GM18505 (cell line): ENCODE results near the gene C1orf174.

Source experiments
- ATAC-seq: cut with Tn5 transposase; IDR thresholded peaks from one replicate; pipeline ENCODE4 v1.9.1; 2021; ENCODE audit not compliant: unreplicated experiment
- POLR2A ChIP-seq: IDR thresholded peaks from 4 replicates; pipeline ENCODE4 v1.6.1; 2011; ENCODE audit warnings: borderline replicate concordance; ENCODE audit not compliant: insufficient read depth, insufficient read length; ENCODE audit errors: extremely low read depth

C1orf174 gene

DNA sequence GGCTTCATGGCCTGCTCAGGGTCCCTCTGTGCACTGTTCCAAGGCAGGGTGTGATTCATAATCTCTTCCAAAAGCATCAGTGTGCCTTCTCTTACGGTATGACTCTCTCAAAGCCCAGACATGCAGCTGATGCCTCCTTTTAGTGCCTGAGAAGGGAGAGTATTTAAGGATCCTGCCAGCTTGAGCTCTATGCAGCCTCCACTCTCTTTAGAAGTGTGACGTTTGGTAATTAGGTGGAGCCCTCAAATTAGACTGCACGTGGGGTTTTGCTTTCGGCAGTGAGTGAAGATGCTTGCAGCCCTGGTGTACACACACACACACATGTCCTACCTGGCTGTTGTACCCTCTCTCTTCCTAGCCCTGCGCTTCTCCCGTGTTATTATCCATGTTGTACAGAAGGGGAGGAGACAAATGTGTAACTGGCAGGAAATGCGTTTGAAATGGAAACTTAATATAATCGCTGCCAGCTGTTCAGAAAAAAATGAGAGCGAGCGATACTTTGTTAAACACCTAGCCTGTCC, 2.6 kb upstream of the C1orf174 start:
- TF ChIP-seq POLR2A = no peak

DNA sequence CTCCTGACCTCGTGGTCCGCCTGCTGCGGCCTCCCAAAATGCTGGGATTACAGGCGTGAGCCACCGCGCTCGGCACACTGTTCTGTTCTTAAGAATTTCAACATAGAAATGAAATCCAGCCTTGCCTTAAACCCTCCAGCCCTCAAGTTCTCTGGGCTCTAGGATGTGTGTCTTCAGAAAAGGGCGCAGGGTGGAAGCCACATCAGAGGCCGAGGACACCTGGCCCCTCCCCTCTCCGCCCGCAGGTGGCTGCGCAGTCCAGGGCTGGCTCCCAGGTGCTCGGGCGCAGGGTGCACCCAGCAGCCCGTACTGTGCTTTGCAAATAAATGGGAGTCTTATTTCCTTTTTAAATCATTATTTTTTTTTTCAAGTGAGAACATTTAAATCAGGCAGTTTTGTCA, 2.0 kb upstream of the C1orf174 start:
- no peak for ATAC-seq
- TF ChIP-seq POLR2A = no peak

More for the DNA sequence above, 2.6 kb upstream of the C1orf174 start:
- ATAC-seq = no peak

DNA sequence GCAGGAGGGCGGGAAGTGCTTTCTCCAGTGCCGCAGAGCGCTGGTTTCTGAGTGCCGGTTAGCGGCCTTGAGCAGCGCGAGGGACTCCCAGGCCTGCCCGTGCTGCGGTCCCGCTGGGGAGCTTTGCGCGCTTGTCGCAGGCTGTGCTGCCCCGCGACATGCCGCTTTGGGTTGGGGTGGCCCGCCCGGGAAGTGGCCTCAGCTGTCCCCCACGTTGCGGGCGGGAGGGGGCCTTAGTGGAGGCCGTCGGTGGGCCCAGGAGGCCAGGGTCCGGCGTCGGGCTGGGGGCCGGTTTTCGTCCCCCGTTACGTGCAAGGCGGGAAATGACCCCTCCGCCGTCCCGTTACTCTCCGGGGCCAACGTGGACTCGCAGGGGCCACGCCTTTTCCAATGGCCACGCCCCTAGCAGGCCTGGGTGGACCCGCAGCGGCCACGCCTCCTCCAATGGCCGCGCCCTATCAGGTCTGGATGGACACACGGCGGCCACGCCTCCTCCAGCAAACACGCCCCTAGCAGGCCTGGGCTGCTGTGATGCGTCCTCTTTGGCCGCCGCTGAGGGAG, 977 bp upstream of the C1orf174 start:
- peak; percentile 46 for ATAC-seq
- TF ChIP-seq POLR2A = no peak

DNA sequence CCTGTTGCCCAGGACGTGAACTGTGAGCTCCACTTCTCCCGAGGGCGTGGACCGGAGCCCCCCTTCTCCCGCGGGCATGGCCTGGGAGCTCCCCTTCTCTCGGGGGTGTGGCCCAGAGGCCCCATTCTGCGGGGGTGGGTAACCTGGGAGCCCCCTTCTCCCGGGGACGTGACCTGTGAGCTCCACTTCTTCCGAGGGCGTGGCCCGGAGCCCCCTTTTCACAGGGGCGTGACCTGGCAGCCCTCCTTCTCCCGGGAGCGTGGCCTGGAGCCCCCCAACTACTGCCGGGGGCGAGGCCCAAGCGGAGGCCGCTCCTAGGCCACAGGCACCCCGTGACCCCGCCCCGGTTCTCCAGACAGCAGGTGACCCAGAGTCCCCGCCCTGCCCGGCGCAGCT, 320 bp downstream of the C1orf174 start:
- no peak for TF ChIP-seq POLR2A
- ATAC-seq = peak; percentile 7

DNA sequence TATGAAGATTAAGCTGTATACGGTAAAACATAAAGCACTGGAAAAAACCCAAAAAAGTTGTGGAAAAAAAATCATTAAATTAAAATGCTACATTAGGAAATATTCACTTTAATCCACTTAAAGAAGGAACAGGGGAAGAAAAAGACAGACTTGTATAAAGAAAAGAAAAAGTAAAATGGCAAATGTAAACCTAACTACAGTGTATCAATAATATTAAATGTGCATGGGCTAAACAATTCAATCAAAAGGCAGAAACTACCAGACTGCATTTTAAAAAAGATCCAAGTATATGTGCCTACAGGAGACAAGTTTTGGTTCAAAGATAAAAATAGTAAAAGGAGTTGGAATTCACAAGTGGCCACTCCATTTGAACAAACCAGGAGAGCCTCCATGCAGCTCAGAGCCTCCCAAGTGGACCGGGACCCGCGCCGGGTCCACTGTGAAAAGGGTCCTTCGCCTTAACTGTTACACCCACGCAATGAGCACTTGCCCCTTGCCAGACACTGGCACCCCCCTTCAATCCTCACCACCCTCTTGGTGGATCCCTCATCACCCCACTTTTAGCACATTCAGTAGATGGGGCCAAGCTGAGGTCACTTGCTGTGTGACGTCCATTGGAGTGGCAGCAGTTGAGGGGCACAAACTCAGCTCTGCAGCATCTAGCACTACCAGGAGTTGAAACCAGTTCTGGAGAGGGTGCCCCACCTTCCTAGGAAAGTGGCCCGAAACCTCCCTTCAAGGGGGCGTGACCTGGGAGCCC, 898 bp downstream of the C1orf174 start:
- no peak for ATAC-seq
- TF ChIP-seq POLR2A = no peak

DNA sequence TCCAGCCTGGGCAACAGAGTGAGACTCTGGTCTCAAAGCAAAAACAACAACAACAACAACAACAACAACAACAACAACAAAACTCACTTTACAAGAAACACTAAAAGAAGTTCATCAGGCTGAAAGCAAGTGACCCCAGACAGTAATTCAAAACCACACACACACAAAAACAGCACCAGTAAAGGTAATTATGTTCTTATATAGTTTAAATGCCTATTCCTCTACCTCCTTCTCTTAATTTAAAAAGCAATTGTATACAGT, 1.7 kb downstream of the C1orf174 start:
- no peak for TF ChIP-seq POLR2A
- no peak for ATAC-seq

DNA sequence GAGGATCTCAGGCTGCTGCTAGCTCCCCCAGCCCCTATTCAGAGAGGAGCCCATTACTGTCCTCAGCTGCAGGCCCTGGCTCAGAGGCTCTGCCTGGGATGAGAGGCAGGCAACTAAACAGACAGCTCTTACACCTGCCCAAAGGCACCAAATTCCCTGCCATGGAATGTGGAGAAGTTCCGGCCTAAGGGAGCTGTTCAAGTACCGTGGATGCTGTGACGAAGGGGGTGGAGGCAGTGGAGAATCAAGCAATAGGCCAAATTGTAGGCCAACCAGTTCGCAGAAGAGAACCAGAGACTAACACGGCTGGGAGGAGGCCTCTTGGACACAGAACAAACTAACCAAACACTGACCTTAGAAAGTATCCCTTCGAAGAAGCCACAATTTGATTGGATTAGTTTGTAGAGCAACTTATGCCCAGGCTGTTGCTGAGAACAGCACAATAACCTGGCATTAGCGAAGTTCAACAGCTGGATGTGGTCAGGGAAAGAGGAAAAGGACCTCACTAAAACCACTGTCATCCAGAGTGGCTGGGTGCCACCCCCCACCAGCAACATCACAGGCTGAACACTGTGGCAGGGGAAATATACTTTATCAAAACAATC, 3.6 kb downstream of the C1orf174 start:
- TF ChIP-seq POLR2A = no peak
- ATAC-seq = no peak

DNA sequence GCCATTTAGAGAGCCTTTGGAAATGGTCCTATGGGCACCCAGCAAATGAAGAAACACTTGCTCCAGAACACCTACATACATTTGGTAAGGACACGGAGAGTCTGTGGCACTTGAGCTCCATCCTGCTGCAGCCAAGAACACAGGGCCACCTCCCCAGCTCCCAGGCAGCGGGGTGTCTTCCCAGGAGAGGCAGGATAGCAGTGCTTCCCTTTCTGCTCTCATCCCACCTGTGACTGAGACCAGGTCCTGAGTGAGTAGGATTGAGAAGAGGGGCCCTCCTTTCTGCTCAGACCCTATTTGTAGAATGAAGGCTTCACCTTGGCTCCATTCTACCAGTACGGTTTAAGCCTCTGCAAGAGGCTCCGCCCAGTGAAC, 4.1 kb downstream of the C1orf174 start:
- no peak for TF ChIP-seq POLR2A
- ATAC-seq = no peak

DNA sequence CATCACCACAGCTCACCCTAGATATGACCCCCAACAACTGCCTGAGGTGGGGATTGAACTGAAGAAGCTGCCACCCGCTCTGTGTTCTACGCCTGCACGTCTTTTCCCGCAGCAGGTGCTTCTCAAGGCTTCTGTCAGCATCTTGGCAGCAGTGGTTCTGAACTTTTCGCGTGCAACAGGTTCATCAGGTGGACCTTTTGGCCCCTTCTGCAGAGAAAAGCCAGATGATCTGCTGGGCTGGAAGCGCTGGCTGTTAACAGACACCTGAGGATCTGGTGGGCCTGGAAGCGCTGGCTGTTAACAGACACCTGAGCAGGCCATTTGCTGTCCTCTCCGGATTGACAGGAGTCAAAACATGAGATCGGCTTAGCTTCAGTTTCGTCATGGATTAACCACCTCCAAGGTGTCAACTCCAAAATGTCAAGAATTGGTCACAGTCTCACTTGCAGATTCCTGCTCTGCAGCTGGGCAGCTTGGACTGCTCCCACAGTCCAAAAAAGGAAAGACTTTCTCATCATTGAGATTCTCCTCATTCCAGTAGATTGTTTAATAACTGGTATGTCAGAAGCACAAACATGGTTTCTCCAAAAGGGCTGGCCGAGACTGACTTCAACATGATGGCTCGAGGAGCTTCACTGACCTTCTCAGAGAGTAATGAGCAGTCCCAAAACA, 4.7 kb downstream of the C1orf174 start:
- no peak for TF ChIP-seq POLR2A
- no peak for ATAC-seq

DNA sequence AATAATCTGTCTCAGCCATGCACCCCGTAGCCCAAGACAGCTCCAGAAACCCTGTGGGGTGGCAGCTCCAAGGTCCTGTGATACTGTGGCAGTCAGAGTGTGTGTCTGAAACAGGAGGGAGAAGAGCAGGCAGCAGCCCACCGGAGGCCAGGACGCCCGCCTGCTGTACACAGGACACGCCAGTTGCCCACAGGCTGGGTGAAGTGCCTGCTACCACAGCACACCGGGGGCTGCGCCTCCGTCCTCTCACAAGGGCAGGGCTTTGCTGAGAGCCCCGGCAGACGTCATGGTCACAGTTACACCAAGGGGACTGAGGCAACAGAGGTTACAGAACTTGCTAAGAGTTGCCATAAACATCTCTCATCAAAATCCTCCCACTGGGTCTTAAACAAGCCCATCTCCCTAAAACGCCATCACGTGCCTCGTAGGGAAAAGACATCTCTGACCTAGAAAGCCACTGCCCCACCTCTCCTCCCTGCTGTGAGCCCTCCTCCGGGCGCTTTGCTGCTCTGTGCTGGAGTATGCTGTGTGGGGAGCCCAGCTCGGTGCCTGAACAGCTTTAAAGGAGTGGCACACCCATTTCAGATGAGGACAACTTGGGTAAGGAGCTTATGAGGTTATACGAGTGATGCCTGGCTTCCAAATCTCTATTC, 5.3 kb downstream of the C1orf174 start:
- ATAC-seq = no peak
- no peak for TF ChIP-seq POLR2A

DNA sequence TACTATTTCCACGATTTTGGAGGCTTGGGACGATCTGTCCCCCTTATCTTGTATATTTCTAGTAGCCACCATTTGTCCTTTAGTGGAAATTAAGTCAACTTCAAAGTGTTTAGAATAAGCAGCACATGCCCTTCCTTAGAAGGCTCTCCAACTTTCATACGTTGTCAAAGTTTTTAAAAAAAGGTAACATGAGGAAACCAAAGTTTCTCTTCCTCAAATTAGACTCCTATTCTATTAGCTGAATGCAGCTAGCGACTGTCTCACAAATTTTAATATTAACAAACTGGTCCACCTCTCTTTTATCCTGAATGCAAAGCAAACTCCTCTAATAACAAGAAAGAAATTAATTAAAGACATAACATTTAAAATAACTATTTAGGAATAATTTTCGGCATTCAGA, 6.9 kb downstream of the C1orf174 start:
- TF ChIP-seq POLR2A = no peak
- no peak for ATAC-seq

DNA sequence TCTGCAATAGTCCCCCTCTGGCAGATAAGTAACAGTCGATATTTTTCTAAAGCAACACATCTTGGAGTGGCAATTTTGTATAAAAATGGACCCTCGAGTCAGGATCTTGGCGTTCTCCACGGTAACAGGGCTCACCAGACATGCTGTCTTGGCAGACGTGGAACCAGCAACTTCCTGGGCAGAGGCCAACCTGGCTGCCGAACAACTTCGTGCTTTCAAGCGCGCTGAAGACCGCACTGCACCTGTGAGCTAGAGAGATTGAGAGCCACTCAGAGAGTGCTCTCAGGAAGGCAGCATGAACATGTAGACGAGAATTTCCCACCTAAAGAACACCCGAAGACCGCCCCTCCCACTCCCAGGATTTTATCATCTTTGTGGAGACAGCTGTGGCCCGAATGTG, 7.3 kb downstream of the C1orf174 start:
- TF ChIP-seq POLR2A = no peak

DNA sequence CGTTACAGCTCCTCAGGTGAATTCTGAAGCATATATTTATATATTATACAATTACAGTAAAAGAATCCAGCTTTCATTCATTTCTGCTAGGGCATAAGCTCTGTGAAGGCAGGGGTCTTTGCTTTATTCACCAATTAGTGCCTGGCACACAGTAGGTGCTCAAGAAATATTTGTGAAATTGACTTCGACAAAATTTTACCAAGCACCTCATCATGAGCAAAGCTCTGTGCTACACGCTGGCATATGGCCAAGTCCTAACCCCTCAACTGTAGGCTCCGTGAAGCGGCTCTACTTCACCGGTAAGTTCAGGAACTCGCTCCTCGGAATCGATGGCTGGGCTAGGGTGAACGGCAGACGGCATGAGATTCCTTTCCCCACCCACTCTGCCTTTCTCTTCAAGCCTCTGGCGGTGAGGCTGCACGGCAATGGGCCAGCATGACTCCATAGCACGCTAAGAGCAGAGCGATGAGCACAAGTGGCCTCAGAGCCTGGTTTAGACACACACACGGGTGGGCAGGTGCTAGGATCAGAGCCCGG, 8.7 kb downstream of the C1orf174 start:
- ATAC-seq = no peak
- no peak for TF ChIP-seq POLR2A

More for the DNA sequence above, 7.3 kb downstream of the C1orf174 start:
- no peak for ATAC-seq

DNA sequence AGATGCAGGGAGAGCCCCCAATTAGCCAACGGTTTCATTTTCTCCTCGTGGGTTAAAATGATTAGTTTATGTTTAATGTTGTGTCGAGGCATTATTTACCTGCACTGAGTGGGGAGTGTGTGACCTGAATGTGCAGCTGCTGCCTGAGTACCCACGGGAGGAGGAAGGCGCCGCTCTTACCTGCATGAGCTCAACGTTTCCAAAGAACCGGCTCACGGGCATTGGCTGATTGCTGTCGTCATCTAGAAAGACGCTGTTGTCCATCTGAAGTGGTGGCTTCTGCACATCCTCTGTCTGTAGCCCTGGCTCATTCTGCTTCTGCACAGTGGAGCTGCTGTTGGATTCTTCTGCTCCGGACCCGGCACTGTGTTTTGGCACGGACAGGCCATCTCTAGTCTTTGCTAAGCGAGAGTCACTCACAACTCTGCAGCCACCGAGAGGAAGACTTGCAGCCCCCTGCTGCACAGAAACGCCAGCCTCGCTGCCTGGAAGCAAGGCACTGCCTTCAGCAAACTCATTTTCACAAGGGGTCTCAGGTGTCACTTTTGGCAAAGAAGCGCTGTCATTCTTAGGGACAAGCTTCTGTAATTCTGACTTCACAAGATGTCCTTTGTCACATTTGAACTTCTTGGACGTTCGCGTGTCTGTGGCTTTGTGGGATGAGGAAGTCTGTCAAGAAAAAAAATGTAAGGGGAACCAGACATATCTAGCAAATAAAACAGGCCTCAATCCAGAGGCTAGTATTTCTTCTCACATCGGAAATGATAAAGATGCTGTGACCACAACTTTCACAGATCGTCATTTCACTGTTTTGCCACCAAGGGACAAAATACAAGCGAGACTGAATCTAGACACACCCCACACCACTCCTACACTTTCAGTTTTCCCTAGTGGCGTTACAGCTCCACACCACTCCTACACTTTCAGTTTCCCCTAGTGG, 9.4 kb downstream of the C1orf174 start:
- no peak for ATAC-seq
- no peak for TF ChIP-seq POLR2A
